Measurements from ENCODE around the gene RFC5. TPM values are rescaled to one million over a fixed set of nuclear protein-coding genes. Genes with fewer than 3 reads are reported as not detected.

Gene RFC5
- total and polyA plus RNA-seq, 10 of the 15 experiments (the other 5 are each of a cell fraction or from before 2014, with no cell fraction given), result 30.9 to 73.3 (median 53.5) TPM

DNA sequence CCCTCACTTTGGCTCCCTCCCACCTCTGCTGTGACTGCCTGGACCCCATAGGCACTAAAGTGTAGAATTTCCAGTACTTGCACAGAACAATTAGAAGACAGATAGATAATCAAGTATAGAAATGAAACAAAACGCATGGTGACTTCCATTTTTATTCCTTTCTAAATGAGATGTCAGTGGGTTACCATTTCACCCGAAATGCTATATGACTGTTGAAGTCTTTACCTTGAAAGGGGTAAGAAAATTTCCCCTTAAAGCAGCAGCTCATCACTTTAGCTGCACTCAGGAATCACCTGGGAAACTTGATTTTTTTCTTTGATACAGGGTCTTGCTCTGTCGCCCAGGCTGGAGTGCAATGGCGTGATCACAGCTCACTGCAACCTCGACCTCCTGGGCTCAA is 35.2 kb upstream of the RFC5 start:
- Histone ChIP-seq H3K4me1 (ENCODE audit: control insufficient read depth, insufficient read depth, low read length) (no peaks in the 10 kb centered on the region), H3K4me3 (no peak overlapping the region), H3K9ac (ENCODE audit: control insufficient read depth, insufficient read depth, low read length) (no peak overlapping the region), H3K4me2 (ENCODE audit: control insufficient read depth, insufficient read depth) (no peak overlapping the region; the same call in 1 of the 2 replicates), H3K9me3 (replicated peaks; ENCODE audit: control insufficient read depth, insufficient read depth, low read length) (no peaks in the 10 kb centered on the region; the same call in 2 of the 3 replicates), H2AFZ (ENCODE audit: control insufficient read depth, low read depth, low read length) (no peak overlapping the region), H3K79me2 (ENCODE audit: control insufficient read depth, insufficient read depth, low read length) (no peaks in the 10 kb centered on the region), H3K27me3 (replicated peaks in 1 of 2; ENCODE audit: control insufficient read depth in 2 of 2, insufficient read depth in 2 of 2, low read length in 1 of 2) (no peaks in the 10 kb centered on the region; a peak in 1 of 4 replicates), H3K27ac (ENCODE audit: control insufficient read depth, insufficient read depth) (no peak overlapping the region), H4K20me1 (ENCODE audit: control insufficient read depth, insufficient read depth) (no peaks in the 10 kb centered on the region), H3K36me3 (ENCODE audit: control insufficient read depth in 2 of 2, insufficient read depth in 2 of 2, low read length in 1 of 2) (no peaks in the 10 kb centered on the region)
- WGBS (ENCODE audit: insufficient coverage, insufficient replicate concordance, low lambda C conversion rate, missing lambda C conversion rate), result 9% methylated on average over 5 of the region's 5 CpGs
- in situ Hi-C loops (cut with MboI), result no loop called here
- ChIA-PET POLR2A (interaction anchor here (0.6 kb wide), 1 partner anchor 52 kb away, joined by 4 read pairs; no protein-coding TSS in a partner anchor), CTCF (interaction anchor here (1.0 kb wide), 1 partner anchor 83 kb away, joined by 3 read pairs; no protein-coding TSS in a partner anchor), SMC1A (ENCODE audit: uncharacterized antibody, unreplicated experiment) (no interaction called here), RAD21 (ENCODE audit: unreplicated experiment) (no interaction called here)
- TF ChIP-seq BCL11A (IDR thresholded peaks at IDR 0.05; ENCODE audit: low read depth, low read length) (no peak), USF1 (IDR thresholded peaks at IDR 0.05; ENCODE audit: borderline replicate concordance, extremely low read length, insufficient read depth, low read depth, low read length) (no peak)
- DNase-seq (ENCODE audit: low read depth, low spot score), result no peak
- intact Hi-C loops (cut with micrococcal nuclease; ENCODE audit: unreplicated experiment), result no loop called here
- no TSS peak for BruUV-seq (replicated peaks)
- ATAC-seq, result no peak
- FAIRE-seq, result no peak

DNA sequence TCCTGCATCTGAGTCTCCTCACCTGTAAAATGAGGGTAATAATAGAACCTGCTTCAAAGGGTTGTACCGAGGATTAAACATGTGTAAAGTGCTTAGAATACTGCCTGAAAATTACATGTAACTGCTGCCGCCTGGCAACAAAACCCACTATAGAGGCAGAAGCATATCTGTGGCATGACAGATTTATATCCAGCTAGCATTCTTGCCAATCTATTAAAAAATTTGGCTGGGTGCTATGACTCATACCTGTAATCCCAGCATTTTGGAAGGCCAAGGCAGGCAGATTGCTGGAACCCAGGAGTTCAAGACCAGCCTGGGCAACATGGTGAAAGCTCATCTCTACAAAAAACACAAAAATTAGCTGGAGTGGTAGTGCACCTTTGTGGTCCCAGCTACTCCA is 31.3 kb upstream of the RFC5 start:
- CTCF ChIA-PET, result interaction anchor here (0.7 kb wide), 1 partner anchor 88 kb away, joined by 3 read pairs; no protein-coding TSS in a partner anchor
- no TSS peak for BruUV-seq (replicated peaks)
- TF ChIP-seq CHD4 (IDR thresholded peaks at IDR 0.05) (no peak), ZBTB4 (CRISPR knock-in tag; IDR thresholded peaks at IDR 0.05) (no peak), POLR2A (IDR thresholded peaks at IDR 0.05; ENCODE audit: low read depth, low read length) (no peak), E2F8 (IDR thresholded peaks at IDR 0.05; ENCODE audit: low read depth, partially characterized antibody) (no peak), CREB1 (IDR thresholded peaks at IDR 0.05; ENCODE audit: low read depth) (no peak), STAT3 (IDR thresholded peaks at IDR 0.05; ENCODE audit: low read depth, low read length) (no peak)

More for the DNA sequence above, 31.3 kb upstream of the RFC5 start:
- POLR2A ChIA-PET, result no interaction called here
- H3K36me3 ChIP-seq (ENCODE audit: control insufficient read depth in 2 of 2, insufficient read depth in 2 of 2, low read length in 1 of 2), result no peaks in the 10 kb centered on the region
- no peak for ATAC-seq
- H2AFZ ChIP-seq (ENCODE audit: control insufficient read depth, low read depth, low read length), result no peak overlapping the region
- intact Hi-C loops (cut with micrococcal nuclease; ENCODE audit: unreplicated experiment) (no loop called here), in situ Hi-C loops (cut with MboI) (no loop called here)
- H3K9ac ChIP-seq (ENCODE audit: control insufficient read depth, insufficient read depth, low read length), result no peak overlapping the region
- RAD21 ChIA-PET (ENCODE audit: unreplicated experiment), result no interaction called here
- 72% methylated on average over 2 of the region's 2 CpGs for WGBS (ENCODE audit: insufficient coverage, insufficient replicate concordance, low lambda C conversion rate, missing lambda C conversion rate)
- H3K4me2 ChIP-seq (ENCODE audit: control insufficient read depth, insufficient read depth), result no peak overlapping the region
- no peak overlapping the region for H3K27ac ChIP-seq (ENCODE audit: control insufficient read depth, insufficient read depth)
- no peaks in the 10 kb centered on the region for H3K4me1 ChIP-seq (ENCODE audit: control insufficient read depth, insufficient read depth, low read length)
- no peaks in the 10 kb centered on the region for H3K79me2 ChIP-seq (ENCODE audit: control insufficient read depth, insufficient read depth, low read length)
- no peaks in the 10 kb centered on the region; a peak in 1 of 4 replicates for H3K27me3 ChIP-seq (replicated peaks in 1 of 2; ENCODE audit: control insufficient read depth in 2 of 2, insufficient read depth in 2 of 2, low read length in 1 of 2)
- H3K4me3 ChIP-seq, result no peak overlapping the region
- H3K9me3 ChIP-seq (replicated peaks; ENCODE audit: control insufficient read depth, insufficient read depth, low read length), result no peaks in the 10 kb centered on the region; the same call in 2 of the 3 replicates
- SMC1A ChIA-PET (ENCODE audit: uncharacterized antibody, unreplicated experiment), result interaction anchor here (0.9 to 1.2 kb wide), 2 partner anchors 14 to 20 kb away, joined by 3 to 4 read pairs; no protein-coding TSS in a partner anchor
- no peaks in the 10 kb centered on the region for H4K20me1 ChIP-seq (ENCODE audit: control insufficient read depth, insufficient read depth)
- no peak for FAIRE-seq
- DNase-seq (ENCODE audit: low read depth, low spot score), result no peak

Measured in GM12878 (cell line).